NOMO-1 treated with DMSO at 0.1 percent for 48 hours (cell line): Measurements from ENCODE around the gene AQP7.
"Not testable (repeated sequence)": the region's sequence is repeated elsewhere in the genome, so short reads cannot be mapped to it uniquely, and the experiment has no call there.

Source experiments
- DNase-seq: peaks from one replicate; lab custom pipeline; 2025; ENCODE audit not compliant: unreplicated experiment; lab: John Stamatoyannopoulos, UW

AQP7 gene

DNA sequence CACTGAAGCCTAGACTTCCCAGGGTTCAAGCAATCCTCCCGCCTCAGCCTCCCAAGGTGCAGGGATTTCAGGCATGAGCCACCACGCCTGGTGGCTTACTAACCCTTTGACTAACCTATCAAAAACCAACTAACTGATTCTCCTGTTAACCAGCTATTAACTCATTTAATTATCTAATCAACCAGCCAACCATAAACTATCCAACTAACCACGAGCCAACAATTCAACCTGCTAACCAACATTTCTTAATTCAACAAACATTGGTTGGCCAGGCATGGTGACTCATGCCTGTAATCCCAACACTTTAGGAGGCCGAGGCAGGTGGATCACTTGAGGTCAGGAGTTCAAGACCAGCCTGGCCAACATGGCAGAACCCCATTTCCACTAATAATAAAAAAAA lies 3.3 kb downstream of the AQP7 start:
- not testable (repeated sequence) for DNase-seq

DNA sequence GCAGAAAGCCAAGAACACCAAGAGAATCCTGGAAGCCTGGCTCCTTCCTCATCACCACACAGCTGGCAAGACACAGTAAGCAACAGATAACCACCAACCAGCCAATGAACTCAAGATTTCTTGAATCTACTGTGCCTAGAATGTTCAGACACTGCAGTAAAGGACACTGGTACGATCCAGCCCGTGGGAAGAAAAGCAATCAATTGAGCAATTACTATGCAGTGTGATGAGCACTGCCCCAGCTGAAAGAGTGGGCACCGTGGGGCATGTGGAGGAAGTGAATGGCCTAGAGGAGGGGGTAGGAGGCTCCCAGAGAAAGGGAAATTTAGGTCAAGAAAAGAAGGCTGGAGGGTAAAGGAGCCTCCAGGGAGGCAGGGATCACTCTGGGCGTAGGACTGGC lies 4.6 kb downstream of the AQP7 start:
- DNase-seq, result not testable (repeated sequence)

DNA sequence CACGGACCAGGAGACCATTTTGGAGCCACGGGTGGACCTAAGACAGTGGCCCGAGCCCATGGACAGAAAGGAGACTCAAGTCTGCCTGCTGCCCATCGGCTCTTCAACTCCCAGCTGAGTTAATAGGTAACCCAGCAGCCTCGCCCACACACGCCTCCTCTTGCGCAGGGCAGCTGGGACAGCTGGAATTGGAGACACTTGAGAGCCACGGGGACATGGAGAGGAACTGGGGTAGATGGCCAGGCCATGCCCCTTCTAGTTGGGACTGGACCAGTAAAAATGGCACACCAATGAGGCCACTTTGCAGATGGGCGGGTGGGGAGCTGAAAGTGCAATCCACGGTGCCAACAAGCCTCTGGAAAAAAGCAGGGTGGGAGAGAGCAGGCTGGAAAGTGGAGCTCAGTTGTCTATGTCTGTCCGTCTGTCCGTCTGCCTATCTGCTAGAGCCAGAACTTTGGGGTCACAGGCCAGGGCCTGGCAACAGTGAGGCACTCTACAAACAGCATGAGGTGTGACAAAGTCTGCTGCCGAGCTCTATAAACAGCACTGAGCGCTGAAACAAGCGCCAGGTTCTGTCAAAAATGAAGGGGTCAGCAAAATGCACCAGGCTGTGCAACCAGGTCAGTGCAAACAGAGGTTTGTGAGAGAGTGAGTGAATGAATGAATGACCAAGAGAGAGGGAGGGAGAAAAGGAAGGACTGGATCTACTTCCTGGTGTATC lies 7.0 kb downstream of the AQP7 start:
- not testable (repeated sequence) for DNase-seq

DNA sequence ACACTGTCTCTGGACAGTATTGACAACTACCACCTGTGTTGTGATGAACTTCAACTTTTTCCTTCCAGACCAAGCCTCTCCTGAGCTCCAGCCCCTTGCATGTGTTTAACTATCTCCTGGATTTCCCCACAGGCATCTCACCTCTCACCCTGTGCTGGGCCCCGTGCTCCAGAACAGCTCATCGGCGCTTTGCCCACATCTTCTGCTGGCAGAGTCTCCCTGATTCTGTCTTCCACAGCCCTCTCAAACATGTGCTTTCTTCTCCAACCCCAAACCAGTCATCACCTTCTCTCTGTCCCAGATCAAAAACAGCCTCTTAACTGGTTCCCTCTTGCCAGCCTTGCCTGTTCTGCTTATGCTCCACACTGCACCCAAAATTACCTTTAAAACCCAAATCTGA lies 8.4 kb downstream of the AQP7 start:
- not testable (repeated sequence) for DNase-seq

DNA sequence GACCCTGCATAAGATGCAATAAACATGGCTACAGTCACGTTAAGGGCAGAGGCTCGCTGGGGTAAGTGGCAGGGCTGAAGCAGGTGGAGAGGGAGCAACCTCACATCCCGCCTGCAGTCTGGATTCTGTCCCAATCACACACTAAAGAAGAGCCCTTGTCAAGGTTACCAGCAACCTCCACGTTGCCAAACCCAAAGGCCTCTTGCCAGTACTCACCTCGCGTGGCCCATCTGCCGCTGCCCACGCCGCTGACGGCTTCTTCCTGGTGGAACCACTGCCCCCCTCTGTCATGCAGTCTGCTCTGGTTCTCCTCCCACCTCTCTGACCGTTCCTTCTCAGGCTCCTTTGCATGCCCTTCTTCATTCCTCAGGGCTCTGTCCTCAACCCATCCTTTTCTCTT lies 8.8 kb downstream of the AQP7 start:
- DNase-seq, result no peak

DNA sequence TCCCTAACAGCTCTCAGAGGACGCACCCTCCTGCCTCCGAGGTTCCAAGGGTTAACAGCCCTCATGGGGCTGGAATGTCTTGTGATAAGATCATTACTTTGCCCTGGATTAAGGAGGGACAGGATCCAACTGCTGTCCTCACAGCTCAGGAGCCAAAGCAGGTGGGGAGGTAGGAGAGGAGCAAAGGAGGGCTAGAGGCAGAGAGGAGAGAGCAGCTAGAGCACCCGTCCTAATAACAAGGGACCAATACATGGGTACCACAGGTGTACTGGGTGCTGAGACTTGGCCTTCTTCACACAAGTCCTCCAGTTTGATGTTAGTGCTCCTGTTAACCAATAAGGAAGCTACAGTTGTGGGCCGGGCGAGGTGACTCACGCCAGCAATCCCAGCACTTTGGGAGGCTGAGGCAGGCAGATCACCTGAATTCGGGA lies 9.8 kb downstream of the AQP7 start:
- not testable (repeated sequence) for DNase-seq

DNA sequence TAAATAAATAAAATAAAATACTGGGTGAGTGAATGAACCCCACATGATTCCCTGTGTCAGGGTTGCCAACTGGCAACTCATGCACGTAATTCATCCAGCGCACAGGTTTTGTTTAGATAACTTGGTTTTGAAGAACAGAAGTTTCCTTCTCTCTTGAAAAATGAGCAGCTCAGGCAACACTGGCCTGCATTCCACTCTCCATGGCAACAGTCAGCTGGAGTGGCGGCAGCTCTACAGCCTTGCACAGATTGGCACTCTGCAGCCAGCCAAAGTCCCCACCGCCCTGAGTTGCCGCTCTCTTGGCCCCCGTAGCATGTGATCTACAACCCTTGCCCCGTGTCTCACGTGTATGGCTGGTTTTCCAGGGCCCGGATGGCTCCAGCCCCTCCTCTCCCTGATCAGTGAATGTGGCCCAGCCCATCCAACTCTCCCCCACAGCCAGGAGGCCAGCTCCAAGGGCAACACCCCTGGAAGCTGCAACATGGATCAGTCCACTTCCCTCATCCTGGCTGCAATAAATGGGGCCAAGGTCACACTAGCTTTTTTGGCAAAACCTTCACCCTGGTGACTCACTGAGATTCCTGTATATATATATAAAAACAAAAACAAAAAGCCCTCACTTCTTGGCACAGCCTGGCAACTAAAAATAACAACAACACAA lies 11.1 kb downstream of the AQP7 start:
- DNase-seq, result not testable (repeated sequence)

DNA sequence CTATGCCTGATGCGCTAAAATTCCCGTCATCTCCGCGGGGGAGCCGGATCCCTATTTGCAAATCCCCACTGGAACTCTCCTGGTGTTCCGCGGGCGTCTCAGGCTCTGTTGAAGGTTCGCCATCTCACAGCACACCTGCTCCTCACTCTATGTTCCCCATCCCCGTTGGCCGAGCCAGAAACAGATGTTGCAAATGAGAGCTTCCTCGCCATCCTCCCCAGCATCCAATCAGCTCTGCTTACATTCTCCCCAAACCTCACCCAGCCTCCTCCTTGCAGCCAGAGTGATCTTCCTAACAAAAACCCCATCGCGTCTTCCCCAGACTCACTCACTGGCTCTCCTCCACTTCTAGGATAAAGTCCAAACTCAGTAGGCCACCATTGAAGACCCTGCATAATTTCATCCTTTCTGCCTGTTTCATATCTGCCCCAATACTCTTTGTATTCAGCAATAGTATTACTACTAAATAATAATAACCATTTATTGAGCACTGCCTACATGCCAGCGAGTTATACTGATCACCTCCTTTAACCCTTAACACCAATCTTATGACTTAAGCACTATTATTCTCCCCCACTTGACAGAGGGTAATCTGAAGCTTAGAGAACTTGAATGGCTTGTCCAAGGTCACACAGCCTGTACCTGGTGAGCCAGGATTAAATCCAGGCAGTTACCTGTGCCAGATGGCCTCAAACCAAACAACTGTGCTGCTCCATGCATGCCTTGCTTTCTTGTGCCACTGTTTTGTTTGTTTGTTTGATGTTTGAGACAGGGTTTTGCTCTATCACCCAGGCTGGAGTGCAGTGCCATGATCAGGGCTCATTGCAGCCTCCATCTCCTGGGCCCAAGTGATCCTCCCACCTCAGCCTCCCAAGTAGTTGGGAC lies 14.0 kb downstream of the AQP7 start:
- DNase-seq, result no peak

DNA sequence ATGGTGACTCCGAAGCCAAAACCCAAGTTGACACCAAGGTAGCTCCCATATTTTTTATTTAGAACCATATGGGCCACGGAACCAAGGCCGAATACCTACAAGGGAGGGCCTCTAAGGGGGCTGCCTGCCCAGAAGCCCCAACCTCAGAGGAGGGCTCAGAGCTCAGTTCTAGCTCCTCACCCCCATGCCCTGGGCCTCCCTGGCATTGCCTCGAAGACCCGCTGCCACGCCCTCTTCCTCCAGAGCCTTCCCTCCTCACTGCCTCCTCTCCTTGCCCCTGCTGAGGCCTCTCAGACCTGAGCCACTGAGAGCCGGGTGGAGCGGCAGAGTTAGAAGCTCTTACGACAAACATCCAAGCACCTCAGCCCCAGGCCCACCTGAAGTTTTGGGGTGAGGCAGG lies 15.4 kb downstream of the AQP7 start:
- not testable (repeated sequence) for DNase-seq

DNA sequence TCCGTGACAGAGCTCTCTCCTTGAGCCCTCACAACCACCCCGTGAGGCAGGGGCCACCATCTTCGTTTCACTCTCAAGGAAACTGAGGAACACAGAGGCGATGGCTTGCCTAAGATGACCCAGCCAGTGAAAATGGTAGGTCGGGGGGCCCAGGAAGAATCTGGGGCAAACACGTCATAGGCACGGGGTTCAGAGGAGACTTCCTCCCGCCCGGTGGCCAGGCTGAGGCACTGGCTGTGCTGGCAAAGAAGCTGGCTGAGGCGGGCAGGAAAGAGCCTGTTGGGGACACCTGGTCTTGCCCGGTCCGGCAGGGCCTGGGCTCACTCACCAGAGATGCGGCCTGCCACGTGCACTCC lies 15.7 kb downstream of the AQP7 start:
- DNase-seq, result not testable (repeated sequence)

DNA sequence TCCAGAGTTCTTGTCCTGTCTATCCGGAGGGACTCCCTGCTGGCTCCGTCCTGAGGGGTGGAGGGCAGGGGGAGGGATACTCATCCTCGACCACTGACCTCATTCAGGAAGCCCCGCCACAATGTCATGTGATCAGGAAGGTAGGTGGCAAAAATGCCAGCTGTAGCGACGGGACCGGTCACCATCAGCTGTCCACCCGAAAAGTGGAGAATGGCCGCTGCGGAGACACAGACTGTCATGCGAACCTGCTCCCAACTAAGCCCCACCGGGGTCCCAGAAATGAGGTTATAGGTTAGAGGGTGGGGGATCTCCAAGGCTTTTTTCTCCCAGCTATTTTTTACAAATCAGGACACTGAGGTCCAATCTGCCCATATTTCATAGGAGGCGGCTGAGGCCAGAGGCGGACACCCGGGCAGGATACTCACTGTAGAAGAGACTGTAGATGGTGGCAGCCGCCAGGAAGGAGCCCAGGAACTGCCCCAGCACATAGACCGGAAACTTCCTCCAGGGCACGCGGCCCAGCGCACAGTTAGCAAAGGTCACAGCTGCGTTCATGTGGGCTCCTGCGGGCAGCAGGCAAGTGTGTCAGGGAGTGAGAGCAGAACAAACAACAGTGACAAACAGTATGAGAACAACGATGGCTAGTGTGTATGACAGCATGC lies 16.3 kb downstream of the AQP7 start:
- DNase-seq, result not testable (repeated sequence)

DNA sequence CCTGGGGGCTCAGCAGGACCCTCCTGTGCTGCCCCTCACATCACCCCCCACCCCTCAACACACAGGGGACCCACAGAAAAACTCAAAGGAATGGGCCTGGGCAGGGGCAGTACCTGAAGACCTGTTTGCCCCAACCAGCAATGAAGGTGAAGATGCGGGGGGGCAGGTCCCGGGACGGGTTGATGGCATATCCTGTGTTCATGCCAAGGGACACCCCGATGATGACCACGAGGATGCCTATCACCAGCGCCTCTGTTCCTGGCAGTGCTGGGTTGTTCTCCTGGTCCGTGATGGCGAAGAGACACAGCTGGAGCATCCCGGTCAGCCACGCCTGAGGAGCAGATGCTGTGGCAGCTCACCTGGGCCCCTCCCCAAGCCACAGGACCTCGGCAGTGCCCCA lies 16.8 kb downstream of the AQP7 start:
- DNase-seq, result not testable (repeated sequence)

DNA sequence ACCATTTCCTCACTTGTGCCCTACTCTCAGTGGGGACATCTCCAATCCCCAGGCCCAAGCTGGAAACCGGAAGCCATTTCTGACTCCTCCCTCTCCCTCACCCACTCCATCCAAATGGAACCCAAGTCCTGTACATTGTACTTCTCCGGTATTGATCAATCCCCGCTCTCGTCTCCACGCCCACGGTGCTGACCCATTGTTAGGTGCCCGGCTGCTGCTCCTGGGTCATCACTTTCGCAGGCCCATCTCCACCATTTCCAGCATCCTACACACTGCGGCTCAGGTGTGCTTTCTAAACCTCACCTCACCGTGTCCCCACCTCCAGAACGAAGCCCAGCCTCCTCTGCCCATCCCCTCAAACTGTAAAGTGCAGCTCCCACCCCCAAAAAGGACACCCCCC lies 19.0 kb downstream of the AQP7 start:
- not testable (repeated sequence) for DNase-seq

DNA sequence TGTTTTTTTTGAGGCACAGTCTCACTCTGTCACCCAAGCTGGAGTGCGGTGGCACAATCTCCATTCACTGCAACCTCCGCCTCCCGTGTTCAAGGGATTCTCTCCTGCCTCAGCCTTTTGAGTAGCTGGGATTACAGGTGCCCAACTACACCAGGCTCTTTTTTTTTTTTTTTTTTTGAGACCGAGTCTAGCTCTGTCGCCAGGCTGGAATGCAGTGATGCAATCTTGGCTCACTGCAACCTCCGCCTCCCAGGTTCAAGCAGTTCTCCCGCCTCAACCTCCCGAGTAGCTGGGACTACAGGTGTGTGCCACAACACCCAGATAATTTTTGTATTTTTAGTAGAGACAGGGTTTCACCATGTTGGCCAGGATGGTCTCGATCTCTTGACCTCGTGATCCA lies 20.0 kb downstream of the AQP7 start:
- not testable (repeated sequence) for DNase-seq

DNA sequence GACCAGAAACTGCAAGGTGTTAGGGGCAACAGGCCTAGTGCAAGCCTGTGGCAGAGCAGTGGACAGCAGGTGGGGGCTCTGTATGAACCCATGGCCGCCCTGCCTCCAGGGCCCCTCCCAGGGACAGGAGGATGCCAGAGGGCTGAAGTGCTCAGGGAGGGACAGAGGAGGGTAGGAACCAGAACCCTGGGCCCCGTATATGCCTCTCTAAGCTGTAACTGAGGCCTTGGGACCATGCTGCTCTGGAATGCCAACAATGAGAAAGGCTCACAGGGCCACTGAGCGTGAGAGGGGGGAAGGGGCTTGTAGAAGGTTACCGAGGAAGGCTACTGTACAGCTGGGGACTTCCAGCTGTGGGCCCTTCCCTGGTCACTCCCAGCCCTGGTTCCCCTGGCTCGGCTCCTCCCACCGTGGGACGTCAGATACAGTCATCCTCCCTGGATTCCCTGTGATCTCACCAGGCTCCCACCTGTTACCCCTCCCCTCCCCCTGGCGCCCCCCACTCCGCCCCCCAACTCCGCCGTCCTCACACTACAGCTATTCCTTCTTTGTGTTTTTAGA lies 21.1 kb downstream of the AQP7 start:
- DNase-seq, result no peak

DNA sequence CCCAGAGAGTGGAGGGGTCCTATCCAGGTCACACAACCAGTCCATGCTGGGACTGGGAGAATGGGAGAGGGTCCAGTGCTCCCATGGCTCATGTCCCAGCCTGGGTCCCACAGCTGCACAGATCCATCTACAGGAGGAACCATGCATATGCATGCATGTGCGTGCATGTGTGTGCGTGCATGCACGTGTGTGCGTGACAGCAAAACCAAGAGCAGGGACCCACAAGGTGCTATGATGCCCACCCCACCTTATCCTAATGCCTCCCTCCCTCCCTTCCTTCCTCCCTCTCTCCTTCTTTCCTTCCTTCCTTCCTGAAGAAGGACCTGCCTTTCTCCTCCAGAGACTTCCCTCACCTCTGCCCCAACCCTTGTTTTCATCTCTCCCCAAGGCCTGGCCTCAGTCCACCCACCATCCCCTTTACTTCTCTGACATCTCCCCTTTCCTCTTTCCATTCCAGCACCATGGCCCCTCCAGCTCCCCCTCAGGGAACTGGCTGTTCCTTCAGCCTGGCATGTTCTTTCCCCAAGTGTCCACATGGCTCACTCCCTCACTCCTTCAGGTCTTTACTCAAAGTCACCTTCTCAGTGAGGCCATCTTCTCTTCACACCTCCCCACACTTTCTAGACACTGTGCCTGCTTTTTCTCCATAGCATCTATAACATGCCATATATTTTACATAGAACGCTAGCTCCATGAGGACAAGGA lies 21.8 kb downstream of the AQP7 start:
- DNase-seq, result no peak

DNA sequence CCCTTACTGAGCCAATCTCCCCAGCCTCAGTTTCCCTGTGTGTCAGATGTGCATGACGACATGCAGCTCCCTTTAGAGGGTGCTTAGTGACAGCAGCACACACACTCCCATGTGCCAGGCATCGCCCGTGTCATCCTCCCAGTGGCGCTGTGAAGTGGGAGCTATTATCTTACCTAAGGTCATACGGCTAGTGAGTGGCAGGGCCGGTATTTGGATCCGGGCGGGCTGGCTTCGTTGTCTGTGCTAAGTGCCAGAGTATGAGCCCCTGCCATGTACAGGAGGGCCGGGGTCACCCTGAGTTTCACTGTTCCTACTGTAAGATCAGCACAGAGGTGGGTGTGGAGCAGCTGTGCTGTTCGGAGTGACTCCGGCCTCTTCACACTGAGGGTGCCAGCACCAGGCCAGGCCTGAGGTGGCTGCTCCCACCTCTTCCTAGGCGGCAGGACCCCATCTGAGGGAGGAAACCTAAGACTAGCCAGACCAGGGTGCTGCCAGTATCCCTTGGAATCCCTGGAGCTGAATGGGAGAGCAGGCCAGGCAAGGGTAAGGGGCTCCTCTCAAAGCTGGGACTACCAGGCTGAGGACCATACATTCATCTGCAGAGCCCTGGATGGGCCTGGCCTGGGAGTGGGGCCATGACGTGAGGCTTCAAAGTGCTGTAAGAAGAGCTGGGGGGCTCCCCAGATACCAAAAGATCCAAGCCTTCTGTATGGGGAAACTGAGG lies 22.5 kb downstream of the AQP7 start:
- DNase-seq, result no peak

DNA sequence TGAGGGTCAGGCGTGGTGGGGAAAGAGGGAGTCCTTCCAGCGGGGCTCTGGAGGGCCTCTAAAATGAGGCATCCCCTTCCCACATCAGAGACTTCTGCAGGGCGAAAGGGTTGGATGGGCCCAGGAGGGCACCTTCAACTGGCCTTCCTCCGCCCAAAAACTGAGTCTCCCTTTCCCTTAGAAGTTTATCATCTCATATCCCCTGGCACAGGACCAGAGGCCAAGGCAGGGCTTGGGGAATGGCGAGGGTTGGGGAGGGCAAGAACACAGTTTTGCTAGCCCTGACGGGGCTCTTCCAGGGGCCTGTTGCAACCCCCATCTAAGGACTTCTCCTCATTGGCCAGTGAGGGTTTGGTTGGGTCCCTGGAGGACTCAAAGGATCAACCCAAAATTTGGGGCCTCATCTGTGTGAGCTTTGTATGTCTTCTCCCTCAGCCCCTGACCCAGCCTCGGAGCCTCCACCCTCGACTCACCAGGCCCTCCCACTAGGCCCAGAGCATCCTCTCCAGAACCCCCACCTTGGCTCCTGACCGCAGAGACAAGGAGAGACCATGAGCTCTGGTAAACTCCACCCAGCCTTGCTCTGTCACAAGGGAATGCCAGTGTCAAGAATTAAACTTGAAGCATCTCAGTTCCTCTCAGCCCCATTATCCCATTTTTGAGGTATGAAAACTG lies 24.1 kb downstream of the AQP7 start:
- no peak for DNase-seq

DNA sequence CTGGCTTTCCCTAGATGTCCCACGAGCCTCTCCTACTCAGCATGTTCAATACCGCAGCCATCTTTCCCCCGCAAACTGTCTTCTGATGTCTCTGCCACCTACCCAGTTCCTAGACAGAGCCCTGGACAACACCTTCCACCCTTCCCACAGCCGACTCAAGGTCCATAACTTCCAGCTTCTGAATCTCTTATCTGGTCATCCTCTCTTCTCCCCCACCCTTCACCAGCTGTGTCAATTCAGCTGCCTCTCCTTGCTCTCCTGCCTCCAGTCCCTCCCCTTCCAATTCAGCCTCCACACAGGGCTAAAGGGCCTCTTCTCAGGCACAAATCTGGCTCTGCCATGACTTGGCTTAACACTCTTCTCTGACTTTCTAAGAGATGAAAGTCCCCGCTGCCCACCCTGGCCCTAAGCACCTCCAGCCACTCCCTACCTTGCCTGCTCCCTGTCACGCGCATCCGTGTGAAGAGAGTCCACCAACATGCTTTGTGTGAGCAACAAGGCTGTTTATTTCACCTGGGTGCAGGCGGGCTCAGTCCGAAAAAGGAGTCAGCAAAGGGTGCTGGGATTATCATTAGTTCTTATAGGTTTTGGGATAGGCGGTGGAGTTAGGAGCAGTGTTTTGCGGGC lies 25.2 kb downstream of the AQP7 start:
- DNase-seq, result no peak
